Pons (tissue), 1 donor: Measurements from ENCODE around the gene OR1D5.
A peak's percentile ranks its signal among the peaks of the same experiment; 100 is the strongest.
"Not testable (repeated sequence)": the region's sequence is repeated elsewhere in the genome, so short reads cannot be mapped to it uniquely, and the experiment has no call there.

Source experiments
- DNase-seq: peaks from one replicate; pipeline ENCODE4 v3.0.0-alpha.2; 2016; ENCODE audit warnings: low spot score

The OR1D5 gene

GRCh38 chr17:3032258-3033247 lies 30.9 kb downstream of the OR1D5 start:
- no peak for DNase-seq

- DNase-seq: not testable (repeated sequence)
Measured at GRCh38 chr17:3030852-3031470, 32.4 kb downstream of the OR1D5 start.

GRCh38 chr17:3030096-3030495 lies 33.3 kb downstream of the OR1D5 start:
- DNase-seq: no peak

GRCh38 chr17:3029213-3029913 lies 34.0 kb downstream of the OR1D5 start:
- no peak for DNase-seq

GRCh38 chr17:3027786-3028532 lies 35.4 kb downstream of the OR1D5 start:
- DNase-seq: no peak

GRCh38 chr17:3026856-3027751 lies 36.3 kb downstream of the OR1D5 start:
- no peak for DNase-seq

GRCh38 chr17:3026125-3026855 lies 37.1 kb downstream of the OR1D5 start:
- DNase-seq: no peak

- no peak for DNase-seq
Measured at GRCh38 chr17:3025421-3026124, 37.8 kb downstream of the OR1D5 start.

- no peak for DNase-seq
Measured at GRCh38 chr17:3024346-3024745, 39.1 kb downstream of the OR1D5 start.

- no peak for DNase-seq
Measured at GRCh38 chr17:3022197-3022596, 41.2 kb downstream of the OR1D5 start.

GRCh38 chr17:3020381-3020780 lies 43.0 kb downstream of the OR1D5 start:
- DNase-seq: no peak

- no peak for DNase-seq
Measured at GRCh38 chr17:3019761-3020160, 43.6 kb downstream of the OR1D5 start.

- DNase-seq: no peak
Measured at GRCh38 chr17:3017936-3018335, 45.5 kb downstream of the OR1D5 start.

GRCh38 chr17:3015890-3016289 lies 47.5 kb downstream of the OR1D5 start:
- no peak for DNase-seq

GRCh38 chr17:3012926-3013581 lies 50.4 kb downstream of the OR1D5 start:
- DNase-seq: peak; percentile 59
